K562 (cell line): Measurements from ENCODE around the gene MMEL1. TPM values are rescaled to one million over a fixed set of nuclear protein-coding genes. Genes with fewer than 3 reads are reported as not detected.

Source experiments
- CC2D1A ChIP-seq: fragments of 450-650 bp; IDR thresholded peaks from 2 replicates; pipeline ENCODE4 v1.6.1; 2017; ENCODE audit warnings: mild to moderate bottlenecking
- E2F4 ChIP-seq: sonication (generic); formaldehyde crosslinking; IDR thresholded peaks from 2 replicates; pipeline ENCODE4 v1.8.0; 2022; ENCODE audit warnings: mild to moderate bottlenecking, low read depth, missing genetic modification reagents
- ETS1 ChIP-seq: conservative IDR thresholded peaks from 2 replicates; pipeline ENCODE4 v1.6.1; 2011; ENCODE audit warnings: low read depth, mild to moderate bottlenecking, low read length; ENCODE audit not compliant: control insufficient read depth
- FOXP1 ChIP-seq: sonication (generic); formaldehyde crosslinking; IDR thresholded peaks from 2 replicates; pipeline ENCODE4 v1.8.0; 2022; ENCODE audit warnings: mild to moderate bottlenecking, missing genetic modification reagents
- HMG20A ChIP-seq: fragments of 450-650 bp; formaldehyde crosslinking; conservative IDR thresholded peaks from 2 replicates; pipeline ENCODE4 v1.4.0; 2020; ENCODE audit warnings: mild to moderate bottlenecking, mixed read lengths
- SMC3 ChIP-seq: conservative IDR thresholded peaks from 2 replicates; pipeline ENCODE4 v1.6.1; 2011; ENCODE audit warnings: low read depth, low read length, improper control_type of control experiment; ENCODE audit not compliant: insufficient read depth
- ZNF184 ChIP-seq: sonication (generic); formaldehyde crosslinking; IDR thresholded peaks from 2 replicates; pipeline ENCODE4 v1.5.0; 2020; ENCODE audit warnings: missing genetic modification reagents
- ZNF445 ChIP-seq: fragments of 250-450 bp; sonication (Bioruptor Pico); IDR thresholded peaks from 2 replicates; pipeline ENCODE4 v1.4.0; 2020; ENCODE audit warnings: low read depth, mild to moderate bottlenecking, moderate library complexity
- polyA plus RNA-seq, 8 experiments: library from polyadenylated mRNA; depleted of rRNA in 4 of 8; stranded (reverse) in 5 of 8; unstranded in 3 of 8; fragments of >200 nt; fragmentation: Nextera tagmentation in 2 of 8; fragmentation: Illumina TruSeq in 1 of 8; extraction: Ambion mirVana in 2 of 8; extraction: Trizol in 1 of 8; gene quantifications; 2 replicates each; pipeline versions ENCODE4 v1.2.1 to v1.2.3, GENCODE V29; 2011 to 2014; ENCODE audit warnings: inconsistent platforms in 1 of 8, missing spikeins in 1 of 8
- total RNA-seq, 7 experiments: library from RNA; depleted of rRNA in 6 of 7; stranded (reverse); fragments of >200 nt in 6 of 7; fragmentation: Illumina TruSeq in 2 of 7; extraction: Trizol in 2 of 7; gene quantifications; 2 replicates each; pipeline versions ENCODE4 v1.2.1 to v1.2.3, GENCODE V29; 2011 to 2021; ENCODE audit warnings: low replicate concordance in 1 of 7

The MMEL1 gene
- total and polyA plus RNA-seq, 9 of the 15 experiments (the other 6 are each of a cell fraction or from before 2014, with no cell fraction given), result not detected

GRCh38 chr1:2548068-2548589 is 84.7 kb downstream of the MMEL1 start (continued):
- 0 out of 2 replicates have a peak, but pooled peaks have one; percentile 17 for TF ChIP-seq ETS1
- no peak for TF ChIP-seq HMG20A (CRISPR knock-in tag)
- TF ChIP-seq FOXP1 (CRISPR knock-in tag), result no peak
- peak; percentile 94 for TF ChIP-seq SMC3
- no peak for TF ChIP-seq E2F4 (CRISPR knock-in tag)
- TF ChIP-seq ZNF445 (CRISPR knock-in tag), result 0 out of 2 replicates have a peak, but pooled peaks have one; percentile 28
- no peak for TF ChIP-seq ZNF184 (CRISPR knock-in tag)
- peak; percentile 87 for TF ChIP-seq CC2D1A
